GM12801 (cell line): ENCODE measurements around the gene KCNIP4.

Experiments used
- CTCF ChIP-seq: IDR thresholded peaks from one replicate; pipeline ENCODE4 v1.5.1; 2011; ENCODE audit warnings: control low read depth; ENCODE audit not compliant: insufficient read length; ENCODE audit errors: extremely low read depth

The KCNIP4 gene

GRCh38 chr4:21849077-21849476 lies 99.5 kb downstream of the KCNIP4 start:
- TF ChIP-seq CTCF = no peak

DNA sequence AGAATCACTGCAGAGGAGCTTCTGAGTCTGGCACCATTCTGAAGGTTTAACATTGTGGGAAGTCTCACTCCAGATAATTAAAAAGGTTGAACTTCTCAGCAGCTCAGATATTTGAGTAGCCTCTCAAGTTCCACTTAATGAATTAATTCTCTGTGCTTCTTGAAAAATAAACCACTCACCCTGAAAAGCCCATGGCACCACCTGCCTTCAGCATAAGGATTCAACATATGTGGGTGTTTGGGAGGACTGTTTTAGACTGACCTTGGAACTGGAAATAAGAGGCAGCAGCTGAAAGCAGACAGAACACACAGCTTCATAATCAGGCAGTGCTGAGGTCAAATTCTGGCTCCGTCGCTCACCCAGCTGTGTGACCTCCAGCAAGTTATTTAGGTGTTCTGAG lies 100.6 kb downstream of the KCNIP4 start:
- no peak for TF ChIP-seq CTCF

- no peak for TF ChIP-seq CTCF
These were observed 102.9 kb downstream of the KCNIP4 start for GRCh38 chr4:21845663-21846062.

DNA sequence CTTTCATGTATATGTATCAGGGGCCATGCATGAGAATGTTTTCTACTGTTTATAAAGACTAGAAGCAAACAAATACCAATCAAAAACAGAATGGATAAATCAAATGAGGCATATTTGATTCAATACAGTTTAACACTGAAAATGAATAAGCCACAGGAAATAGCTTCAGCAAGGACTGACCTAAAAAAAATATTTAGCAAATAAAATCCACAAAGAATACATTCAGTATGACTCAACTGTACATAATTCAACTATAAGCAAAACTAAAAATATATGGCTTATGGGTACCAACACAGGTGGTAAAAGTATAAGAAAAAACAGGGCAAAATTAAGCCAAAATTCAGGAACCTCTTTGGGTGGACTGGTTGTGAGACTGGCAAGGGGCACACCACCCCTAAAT lies 112.9 kb downstream of the KCNIP4 start:
- no peak for TF ChIP-seq CTCF

DNA sequence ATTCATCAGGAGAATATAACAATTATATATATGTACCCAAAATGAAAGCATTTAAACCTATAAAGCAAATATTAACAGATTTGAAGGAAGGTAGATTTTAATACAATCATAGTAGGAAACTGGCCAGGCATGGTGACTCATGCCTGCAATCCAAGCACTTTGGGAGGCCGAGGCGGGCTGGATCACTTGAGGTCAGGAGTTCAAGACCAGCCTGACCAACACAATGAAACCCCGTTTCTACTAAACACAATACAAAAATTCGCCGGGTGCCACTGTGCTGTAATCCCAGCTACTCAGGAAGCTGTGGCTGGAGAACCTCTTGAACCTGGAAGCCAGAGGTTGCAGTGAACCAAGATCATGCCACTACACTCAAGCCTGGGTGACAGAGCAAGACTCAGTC lies 118.3 kb downstream of the KCNIP4 start:
- no peak for TF ChIP-seq CTCF

- TF ChIP-seq CTCF = no peak
These were observed 121.0 kb downstream of the KCNIP4 start for GRCh38 chr4:21827575-21827974.

- no peak for TF ChIP-seq CTCF
These were observed 122.5 kb downstream of the KCNIP4 start for GRCh38 chr4:21826071-21826470.

DNA sequence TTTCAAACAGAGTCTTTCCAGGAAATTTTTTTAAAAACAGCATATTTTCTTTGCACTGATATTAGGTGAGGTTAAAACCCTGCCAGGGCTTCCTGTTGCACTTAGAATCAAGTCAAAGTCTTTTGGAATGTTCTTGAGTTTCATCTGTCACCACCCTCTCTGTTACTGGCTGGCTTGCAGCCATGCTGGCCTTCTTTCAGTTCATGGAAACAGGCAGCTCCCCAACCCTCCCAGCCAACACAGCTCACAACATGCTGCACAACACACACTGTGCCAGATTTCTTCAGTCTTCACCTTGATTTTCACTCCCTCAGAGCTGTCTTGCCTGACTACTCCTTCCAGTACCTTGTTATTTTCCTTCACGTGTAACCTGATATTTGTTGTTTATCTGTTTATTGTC lies 129.5 kb downstream of the KCNIP4 start:
- TF ChIP-seq CTCF = no peak
